ENCODE measurements around the gene RFX8.

The RFX8 gene

DNA sequence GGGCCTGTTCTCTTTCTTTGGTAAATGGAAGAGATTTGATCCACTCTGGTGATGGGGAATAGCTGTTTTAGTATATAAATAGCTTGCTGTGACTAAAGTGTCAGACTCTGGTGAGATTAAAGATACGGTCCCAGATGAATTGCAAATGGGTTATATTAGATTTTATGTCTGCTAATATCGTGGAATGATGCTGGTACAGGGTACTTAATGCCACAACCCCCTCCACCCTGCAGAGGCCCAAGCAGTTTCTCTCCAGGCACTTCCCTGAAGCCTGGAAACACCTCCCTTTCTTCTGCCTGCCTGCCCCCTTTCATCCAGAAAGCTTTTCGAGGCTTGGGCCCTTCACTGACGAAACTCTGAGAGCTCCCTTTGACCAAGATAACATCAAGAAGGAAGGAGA lies 21.4 kb upstream of the RFX8 start:
- TF ChIP-seq EZH2phosphoT487 (IDR thresholded peaks at IDR 0.05; ENCODE audit: borderline replicate concordance, low read length) = no peak
- TF ChIP-seq, protein P1, sequence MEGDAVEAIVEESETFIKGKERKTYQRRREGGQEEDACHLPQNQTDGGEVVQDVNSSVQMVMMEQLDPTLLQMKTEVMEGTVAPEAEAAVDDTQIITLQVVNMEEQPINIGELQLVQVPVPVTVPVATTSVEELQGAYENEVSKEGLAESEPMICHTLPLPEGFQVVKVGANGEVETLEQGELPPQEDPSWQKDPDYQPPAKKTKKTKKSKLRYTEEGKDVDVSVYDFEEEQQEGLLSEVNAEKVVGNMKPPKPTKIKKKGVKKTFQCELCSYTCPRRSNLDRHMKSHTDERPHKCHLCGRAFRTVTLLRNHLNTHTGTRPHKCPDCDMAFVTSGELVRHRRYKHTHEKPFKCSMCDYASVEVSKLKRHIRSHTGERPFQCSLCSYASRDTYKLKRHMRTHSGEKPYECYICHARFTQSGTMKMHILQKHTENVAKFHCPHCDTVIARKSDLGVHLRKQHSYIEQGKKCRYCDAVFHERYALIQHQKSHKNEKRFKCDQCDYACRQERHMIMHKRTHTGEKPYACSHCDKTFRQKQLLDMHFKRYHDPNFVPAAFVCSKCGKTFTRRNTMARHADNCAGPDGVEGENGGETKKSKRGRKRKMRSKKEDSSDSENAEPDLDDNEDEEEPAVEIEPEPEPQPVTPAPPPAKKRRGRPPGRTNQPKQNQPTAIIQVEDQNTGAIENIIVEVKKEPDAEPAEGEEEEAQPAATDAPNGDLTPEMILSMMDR (IDR thresholded peaks at IDR 0.05; ENCODE audit: low read depth, low read length, poor library complexity, severe bottlenecking) = no peak
- H3K27ac ChIP-seq (ENCODE audit: low read depth, low read length) = no peak overlapping the region
- H3K9me3 ChIP-seq (ENCODE audit: control insufficient read depth, insufficient read depth, low read length) = no peaks in the 10 kb centered on the region
- no peaks in the 10 kb centered on the region for H3K9me2 ChIP-seq (replicated peaks; ENCODE audit: control insufficient read depth, low read length)
- H3K4me2 ChIP-seq (ENCODE audit: low read length) = no peak overlapping the region
- H3K4me1 ChIP-seq (ENCODE audit: control insufficient read depth, low read length) = no peaks in the 10 kb centered on the region
- no peaks in the 10 kb centered on the region for H3F3A ChIP-seq (ENCODE audit: control insufficient read depth, insufficient read depth)
- no peaks in the 10 kb centered on the region for H4K20me1 ChIP-seq (ENCODE audit: control insufficient read depth, insufficient read depth, low read depth, low read length)
- no peaks in the 10 kb centered on the region for H3K27me3 ChIP-seq (ENCODE audit: control insufficient read depth, low read length)
- H3K79me2 ChIP-seq (ENCODE audit: control insufficient read depth, low read length) = no peaks in the 10 kb centered on the region
- no peaks in the 10 kb centered on the region for H3K36me3 ChIP-seq (ENCODE audit: control insufficient read depth, low read length)
- no peak overlapping the region for H3K4me3 ChIP-seq (ENCODE audit: low read length)

DNA sequence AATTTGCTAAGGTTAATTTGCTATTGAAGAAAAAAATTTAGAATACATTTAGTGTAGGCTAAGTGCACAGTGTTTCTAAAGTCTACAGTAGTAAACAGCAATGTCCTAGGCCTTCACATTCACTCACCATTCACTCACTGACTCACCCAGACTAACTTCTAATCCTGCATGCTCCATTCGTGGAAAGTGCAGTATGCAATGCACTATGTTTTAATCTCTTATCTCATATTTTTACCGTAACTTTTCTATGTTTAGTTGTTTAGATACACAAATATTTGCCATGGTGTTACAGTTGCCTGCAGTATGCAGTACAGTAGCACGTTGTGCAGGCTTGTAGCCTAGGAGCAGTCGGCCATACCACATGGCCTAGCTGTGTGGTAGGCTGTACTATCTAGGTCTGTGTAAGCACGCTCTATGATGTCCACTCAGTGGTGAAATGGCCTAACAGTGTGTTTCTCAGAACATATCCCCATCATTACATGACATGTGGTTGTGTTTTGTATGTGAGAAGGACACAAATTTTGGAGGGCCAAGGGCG lies 18.1 kb upstream of the RFX8 start:
- H3K4me1 ChIP-seq (ENCODE audit: control insufficient read depth, low read length) = no peaks in the 10 kb centered on the region
- no peaks in the 10 kb centered on the region for H3K27me3 ChIP-seq (ENCODE audit: control insufficient read depth, low read length)
- no peaks in the 10 kb centered on the region for H4K20me1 ChIP-seq (ENCODE audit: control insufficient read depth, insufficient read depth, low read depth, low read length)
- H3F3A ChIP-seq (ENCODE audit: control insufficient read depth, insufficient read depth) = no peaks in the 10 kb centered on the region
- H3K4me3 ChIP-seq (ENCODE audit: low read length) = no peak overlapping the region
- no peaks in the 10 kb centered on the region for H3K79me2 ChIP-seq (ENCODE audit: control insufficient read depth, low read length)
- TF ChIP-seq, protein P1 (IDR thresholded peaks at IDR 0.05; ENCODE audit: low read depth, low read length, poor library complexity, severe bottlenecking) = no peak
- TF ChIP-seq EZH2phosphoT487 (IDR thresholded peaks at IDR 0.05; ENCODE audit: borderline replicate concordance, low read length) = no peak
- H3K4me2 ChIP-seq (ENCODE audit: low read length) = no peak overlapping the region
- H3K9me2 ChIP-seq (replicated peaks; ENCODE audit: control insufficient read depth, low read length) = no peaks in the 10 kb centered on the region
- no peaks in the 10 kb centered on the region for H3K9me3 ChIP-seq (ENCODE audit: control insufficient read depth, insufficient read depth, low read length)
- H3K36me3 ChIP-seq (ENCODE audit: control insufficient read depth, low read length) = no peaks in the 10 kb centered on the region
- H3K27ac ChIP-seq (ENCODE audit: low read depth, low read length) = no peak overlapping the region

DNA sequence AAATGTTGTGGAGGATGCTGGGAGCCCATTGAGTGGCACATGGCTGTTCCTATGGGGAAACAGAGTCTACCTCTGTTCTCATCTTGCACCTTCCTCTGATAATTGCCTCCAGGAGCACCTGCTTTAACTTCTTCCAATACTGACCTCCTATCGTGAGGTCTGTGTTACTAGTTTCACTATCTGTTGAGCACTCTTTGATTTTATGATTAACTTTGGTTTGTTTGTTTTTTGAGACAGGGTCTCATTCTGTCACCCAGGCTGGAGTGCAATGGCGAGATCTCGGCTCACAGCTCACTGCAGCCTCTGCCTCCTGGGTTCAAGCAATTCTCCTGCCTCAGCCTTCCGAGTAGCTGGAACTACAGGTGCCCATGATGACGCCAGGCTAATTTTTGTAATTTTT lies 12.1 kb upstream of the RFX8 start:
- TF ChIP-seq EZH2phosphoT487 (IDR thresholded peaks at IDR 0.05; ENCODE audit: borderline replicate concordance, low read length) = no peak
- H3K4me2 ChIP-seq (ENCODE audit: low read length) = no peak overlapping the region
- H3K79me2 ChIP-seq (ENCODE audit: control insufficient read depth, low read length) = no peaks in the 10 kb centered on the region
- no peak overlapping the region for H3K27ac ChIP-seq (ENCODE audit: low read depth, low read length)
- H4K20me1 ChIP-seq (ENCODE audit: control insufficient read depth, insufficient read depth, low read depth, low read length) = no peaks in the 10 kb centered on the region
- no peaks in the 10 kb centered on the region for H3F3A ChIP-seq (ENCODE audit: control insufficient read depth, insufficient read depth)
- H3K36me3 ChIP-seq (ENCODE audit: control insufficient read depth, low read length) = no peaks in the 10 kb centered on the region
- no peaks in the 10 kb centered on the region for H3K9me3 ChIP-seq (ENCODE audit: control insufficient read depth, insufficient read depth, low read length)
- H3K4me3 ChIP-seq (ENCODE audit: low read length) = no peak overlapping the region
- H3K4me1 ChIP-seq (ENCODE audit: control insufficient read depth, low read length) = no peaks in the 10 kb centered on the region
- H3K27me3 ChIP-seq (ENCODE audit: control insufficient read depth, low read length) = peaks cover 9% of the 10 kb centered on the region
- H3K9me2 ChIP-seq (replicated peaks; ENCODE audit: control insufficient read depth, low read length) = no peaks in the 10 kb centered on the region

DNA sequence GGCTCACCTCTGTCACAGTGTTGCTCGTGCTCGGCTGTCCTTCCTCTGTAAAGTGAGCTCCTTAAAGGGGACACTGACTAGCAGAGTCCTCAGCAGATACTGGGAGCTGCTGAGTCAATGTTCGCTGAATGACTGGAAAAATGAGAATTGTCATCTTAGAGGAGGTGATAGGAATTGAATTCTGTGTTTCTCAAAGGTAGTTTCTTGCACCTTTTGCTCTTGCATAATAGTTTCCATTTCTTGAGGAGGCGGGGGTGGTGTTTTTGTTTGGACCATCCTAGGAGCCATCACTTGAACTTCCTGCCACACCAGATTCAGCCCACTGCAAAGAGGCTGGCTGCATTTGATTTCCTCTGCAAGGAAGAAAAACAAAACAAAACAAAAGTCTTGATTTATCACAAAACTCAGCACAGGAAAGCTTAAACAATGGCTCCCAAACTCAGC lies 11.4 kb upstream of the RFX8 start:
- H3K4me3 ChIP-seq (ENCODE audit: low read length) = no peak overlapping the region
- no peaks in the 10 kb centered on the region for H3K36me3 ChIP-seq (ENCODE audit: control insufficient read depth, low read length)
- H3K9me3 ChIP-seq (ENCODE audit: control insufficient read depth, insufficient read depth, low read length) = no peaks in the 10 kb centered on the region
- no peak for TF ChIP-seq EZH2phosphoT487 (IDR thresholded peaks at IDR 0.05; ENCODE audit: borderline replicate concordance, low read length)
- TF ChIP-seq, protein P1 (IDR thresholded peaks at IDR 0.05; ENCODE audit: low read depth, low read length, poor library complexity, severe bottlenecking) = no peak
- H3K4me2 ChIP-seq (ENCODE audit: low read length) = no peak overlapping the region
- H3F3A ChIP-seq (ENCODE audit: control insufficient read depth, insufficient read depth) = no peaks in the 10 kb centered on the region
- H4K20me1 ChIP-seq (ENCODE audit: control insufficient read depth, insufficient read depth, low read depth, low read length) = no peaks in the 10 kb centered on the region
- H3K9me2 ChIP-seq (replicated peaks; ENCODE audit: control insufficient read depth, low read length) = no peaks in the 10 kb centered on the region
- H3K27me3 ChIP-seq (ENCODE audit: control insufficient read depth, low read length) = peaks cover 9% of the 10 kb centered on the region
- no peak overlapping the region for H3K27ac ChIP-seq (ENCODE audit: low read depth, low read length)
- H3K4me1 ChIP-seq (ENCODE audit: control insufficient read depth, low read length) = no peaks in the 10 kb centered on the region
- no peaks in the 10 kb centered on the region for H3K79me2 ChIP-seq (ENCODE audit: control insufficient read depth, low read length)

All from DOHH2 (cell line).